ENCODE data around the gene ST7L.
"Not testable (repeated sequence)": the region's sequence is repeated elsewhere in the genome, so short reads cannot be mapped to it uniquely, and the experiment has no call there.

GRCh38 chr1:112624493-112624892, 5.6 kb upstream of the ST7L start:
- not testable (repeated sequence) for TF ChIP-seq CTCF (IDR thresholded peaks at IDR 0.05; ENCODE audit: low read depth, low read length); EZH2phosphoT487 (IDR thresholded peaks at IDR 0.05; ENCODE audit: low read depth)
